HepG2 (cell line): Measurements from ENCODE around the gene NDUFS1.

Experiments
- MEIS1 ChIP-seq: sonication (generic); formaldehyde crosslinking; IDR thresholded peaks from 2 replicates; pipeline ENCODE4 v1.9.0; 2021; ENCODE audit warnings: mild to moderate bottlenecking, missing genetic modification reagents, moderate library complexity, borderline replicate concordance
- POLR2AphosphoS2 ChIP-seq: IDR thresholded peaks from 2 replicates; pipeline ENCODE4 v1.6.1; 2011; ENCODE audit warnings: low read depth, low read length, improper control_type of control experiment

GRCh38 chr2:206115026-206115578, 44.1 kb downstream of the NDUFS1 start:
- TF ChIP-seq MEIS1 (CRISPR knock-in tag) (no peak), POLR2AphosphoS2 (no peak)
